ENCODE data around the gene ADGRE3.
"Not testable (repeated sequence)": the region's sequence is repeated elsewhere in the genome, so short reads cannot be mapped to it uniquely, and the experiment has no call there.

Gene ADGRE3

GRCh38 chr19:14595558-14595957 lies 79.1 kb downstream of the ADGRE3 start:
- no peak for DNase-seq

- DNase-seq = peak; percentile 24
Measured at GRCh38 chr19:14589433-14589832, 85.2 kb downstream of the ADGRE3 start.

GRCh38 chr19:14585187-14585586 lies 89.5 kb downstream of the ADGRE3 start:
- DNase-seq = peak; percentile 64

GRCh38 chr19:14584372-14584771 lies 90.3 kb downstream of the ADGRE3 start:
- DNase-seq = not testable (repeated sequence)

- DNase-seq = no peak
Measured at GRCh38 chr19:14582894-14583340, 91.7 kb downstream of the ADGRE3 start, which contains the start of gene CLEC17A. Gene CLEC17A (plus strand): TSS chr19:14583084. CDS start chr19:14583161, 77 bp downstream.

- no peak for DNase-seq
Measured at GRCh38 chr19:14580623-14581237, 93.9 kb downstream of the ADGRE3 start.

GRCh38 chr19:14577885-14578427 lies 96.7 kb downstream of the ADGRE3 start:
- no peak for DNase-seq

- no peak for DNase-seq
Measured at GRCh38 chr19:14577264-14577663, 97.4 kb downstream of the ADGRE3 start.

GRCh38 chr19:14576363-14576762 lies 98.3 kb downstream of the ADGRE3 start:
- DNase-seq = no peak

- DNase-seq = no peak
Measured at GRCh38 chr19:14575428-14575980, 99.1 kb downstream of the ADGRE3 start.

GRCh38 chr19:14571695-14572490 lies 102.8 kb downstream of the ADGRE3 start, which contains the start of gene NDUFB7:
Gene NDUFB7 (minus strand): TSS chr19:14572066. CDS start chr19:14572000, 66 bp downstream.
- peak; percentile 93 for DNase-seq

- no peak for DNase-seq
Measured at GRCh38 chr19:14570864-14571527, 103.6 kb downstream of the ADGRE3 start.

Measured in fibroblast of skin of right quadriceps (primary cell).